ENCODE results near the gene PPP2CA. TPM values are rescaled to one million over a fixed set of nuclear protein-coding genes. Genes with fewer than 3 reads are reported as not detected.

The PPP2CA gene
- total RNA-seq, result 149 TPM

DNA sequence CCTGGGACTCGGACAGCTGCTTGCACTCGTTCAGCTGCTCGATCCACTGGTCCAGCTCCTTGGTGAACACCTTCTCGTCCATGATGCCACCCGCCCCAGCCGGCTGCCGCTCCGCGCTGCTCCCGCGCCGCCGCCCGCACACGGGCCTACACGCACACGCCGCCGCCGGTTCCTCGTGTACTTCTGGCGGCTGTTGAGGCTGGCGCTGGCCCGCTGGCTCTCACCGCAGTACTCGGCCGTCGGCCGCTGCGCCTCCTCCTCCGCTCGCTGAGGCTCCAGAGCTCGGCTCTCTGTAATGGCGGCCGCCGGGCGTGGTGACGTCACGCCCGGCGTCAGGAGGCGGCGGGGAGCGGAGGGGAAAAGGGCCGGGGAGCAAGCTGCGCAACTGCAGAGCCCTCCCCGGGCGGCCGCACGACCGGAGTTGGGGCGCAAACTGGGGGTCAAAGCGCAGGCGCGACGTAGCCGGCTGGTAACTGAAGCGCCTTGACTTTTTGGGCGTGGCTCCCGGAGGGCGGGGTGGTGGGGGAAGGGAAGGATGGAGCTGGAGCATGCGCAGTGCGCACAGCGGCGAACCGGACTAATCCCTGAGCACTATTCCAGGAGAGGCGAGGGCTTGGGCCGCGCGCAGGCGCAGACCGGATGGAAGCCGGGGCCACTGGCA is at the start of gene PPP2CA:
PPP2CA (minus strand) TSS at position 294 of the 661 bp plus-strand sequence; CDS start at position 82, 212 bp downstream.

DNA sequence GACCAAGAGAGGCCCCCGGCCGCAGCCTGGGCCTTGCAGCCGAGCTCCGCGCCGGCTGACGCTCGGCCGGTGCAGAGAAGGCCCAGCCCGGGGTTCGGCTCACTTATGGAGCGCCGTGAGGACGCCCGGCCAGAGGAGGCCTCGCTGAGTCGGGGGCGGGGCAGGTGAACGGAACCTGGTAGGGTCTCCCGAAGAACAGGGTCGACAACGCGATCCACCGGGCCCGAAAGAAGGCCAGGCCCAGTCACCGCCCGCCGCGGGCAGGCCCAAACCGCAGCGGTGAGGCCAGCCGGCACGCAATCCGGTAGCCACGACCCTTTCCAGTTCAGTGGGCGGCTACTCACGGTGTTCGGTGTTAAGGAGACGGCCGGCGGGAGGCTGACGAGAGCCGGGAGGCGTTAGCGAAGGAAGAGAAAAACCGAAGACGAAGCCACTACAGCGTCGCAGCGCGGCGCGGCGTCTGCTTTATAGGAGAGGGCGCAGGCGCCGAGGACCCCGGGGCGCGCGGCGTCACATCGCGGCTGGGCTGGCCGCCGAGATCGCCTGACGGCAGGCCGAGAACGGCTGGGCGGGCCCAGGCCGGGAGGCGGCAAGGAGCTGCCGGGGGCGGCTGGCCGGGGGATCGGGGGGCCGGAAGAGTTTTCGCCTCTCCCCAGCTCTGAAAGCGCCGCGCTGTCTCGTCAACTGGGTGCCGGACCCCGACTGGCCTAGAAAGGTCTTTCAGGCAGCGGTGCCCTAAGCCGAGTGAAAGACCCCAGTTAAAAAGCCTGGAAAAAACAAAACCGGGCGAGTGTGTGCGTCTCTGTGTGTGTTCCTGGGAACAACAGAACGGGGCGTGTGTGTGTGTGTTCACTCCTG is 49.1 kb downstream of the PPP2CA start, which contains the start of gene SKP1:
SKP1 (minus strand) TSS at position 440 of the 858 bp plus-strand sequence. CDS start 2,928 bp downstream, outside the sequence.

Small RNA genes within 50 kb of the gene (small RNA-seq; reads per million reads assigned to genes)
- not detected for gene MIR3661

Other genes with a start within 250 kb of the PPP2CA start
- gene VDAC1, start 221.1 kb downstream of the PPP2CA start, total RNA-seq, result 238 TPM
- gene TCF7, start 111.4 kb downstream of the PPP2CA start, total RNA-seq, result 0.92 TPM
- gene SKP1, start 49.1 kb downstream of the PPP2CA start, total RNA-seq, result 266 TPM
- gene CDKL3, start 141.1 kb upstream of the PPP2CA start, total RNA-seq, result 20.5 TPM
- 82.8 TPM for gene UBE2B, start 145.5 kb upstream of the PPP2CA start, total RNA-seq
- 60.0 TPM for gene CDKN2AIPNL, start 185.8 kb upstream of the PPP2CA start, total RNA-seq

All from diencephalon (tissue), 1 donor.